ENCODE data around the gene NUMBL. TPM values are rescaled to one million over a fixed set of nuclear protein-coding genes. Genes with fewer than 3 reads are reported as not detected.
"Not testable (repeated sequence)": the region's sequence is repeated elsewhere in the genome, so short reads cannot be mapped to it uniquely, and the experiment has no call there.

The NUMBL gene
- total RNA-seq, 1 donor from 2014 or later = 17.6 TPM

GRCh38 chr19:40627486-40628279 is 62.8 kb downstream of the NUMBL start:
- DNase-seq = no peak

DNA sequence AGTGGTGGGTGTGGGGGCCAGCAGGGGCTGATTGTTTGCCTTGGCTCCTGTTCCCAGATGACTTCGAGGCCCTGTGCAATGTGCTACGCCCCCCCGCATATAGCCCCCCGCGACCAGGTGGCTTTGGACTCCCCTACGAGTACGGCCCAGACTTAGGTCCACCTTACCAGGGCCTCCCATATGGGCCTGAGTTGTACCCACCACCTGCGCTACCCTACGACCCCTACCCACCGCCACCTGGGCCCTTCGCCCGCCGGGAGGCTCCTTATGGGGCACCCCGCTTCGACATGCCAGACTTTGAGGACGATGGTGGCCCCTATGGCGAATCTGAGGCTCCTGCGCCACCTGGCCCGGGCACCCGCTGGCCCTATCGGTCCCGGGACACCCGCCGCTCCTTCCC is 63.5 kb downstream of the NUMBL start:
- no peak for DNase-seq

GRCh38 chr19:40625406-40626120 is 64.9 kb downstream of the NUMBL start:
- DNase-seq = no peak

- DNase-seq = not testable (repeated sequence)
Measured at GRCh38 chr19:40624369-40625153, 65.9 kb downstream of the NUMBL start.

- DNase-seq = no peak
Measured at GRCh38 chr19:40623403-40624251, 66.8 kb downstream of the NUMBL start.

DNA sequence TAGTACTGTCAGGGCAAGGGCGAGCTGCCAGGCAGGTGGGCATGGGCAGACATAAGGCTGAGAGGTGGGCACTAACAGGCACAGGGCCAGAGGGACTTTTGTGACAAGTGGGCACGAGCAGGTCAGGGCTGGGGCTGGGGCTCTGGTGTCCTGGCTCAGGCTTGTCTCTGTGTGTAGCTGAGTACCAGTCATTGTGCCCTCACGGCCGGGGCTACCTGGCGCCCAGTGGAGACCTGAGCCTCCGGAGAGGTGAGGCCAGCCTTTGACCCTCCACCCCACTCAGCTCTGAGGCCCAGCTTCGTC is 67.7 kb downstream of the NUMBL start:
- no peak for DNase-seq

- DNase-seq = no peak
Measured at GRCh38 chr19:40621966-40622772, 68.3 kb downstream of the NUMBL start.

- DNase-seq = no peak
Measured at GRCh38 chr19:40621283-40621682, 69.2 kb downstream of the NUMBL start.

- DNase-seq = no peak
Measured at GRCh38 chr19:40620161-40620485, 70.3 kb downstream of the NUMBL start.

- no peak for DNase-seq
Measured at GRCh38 chr19:40619333-40620160, 70.9 kb downstream of the NUMBL start.

DNA sequence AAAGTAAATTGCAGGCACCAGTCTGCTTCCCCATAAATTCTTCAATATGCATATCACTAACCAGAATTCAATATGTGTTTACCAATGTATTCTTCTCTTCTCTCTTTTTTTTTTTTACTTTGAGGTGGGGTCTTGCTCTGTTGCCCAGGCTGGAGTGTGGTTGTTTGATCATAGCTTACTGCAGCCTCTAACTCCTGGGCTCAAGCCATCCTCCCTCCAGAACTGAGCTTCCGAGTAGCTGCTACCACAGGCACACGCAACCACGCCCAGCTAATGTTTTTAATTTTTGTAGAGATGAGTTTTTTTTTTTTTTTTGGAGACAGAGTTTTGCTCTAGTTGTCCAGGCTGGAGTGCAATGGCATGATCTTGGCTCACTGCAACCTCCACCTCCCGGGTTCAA is 72.5 kb downstream of the NUMBL start:
- DNase-seq = no peak

- no peak for DNase-seq
Measured at GRCh38 chr19:40616941-40617340, 73.5 kb downstream of the NUMBL start.

DNA sequence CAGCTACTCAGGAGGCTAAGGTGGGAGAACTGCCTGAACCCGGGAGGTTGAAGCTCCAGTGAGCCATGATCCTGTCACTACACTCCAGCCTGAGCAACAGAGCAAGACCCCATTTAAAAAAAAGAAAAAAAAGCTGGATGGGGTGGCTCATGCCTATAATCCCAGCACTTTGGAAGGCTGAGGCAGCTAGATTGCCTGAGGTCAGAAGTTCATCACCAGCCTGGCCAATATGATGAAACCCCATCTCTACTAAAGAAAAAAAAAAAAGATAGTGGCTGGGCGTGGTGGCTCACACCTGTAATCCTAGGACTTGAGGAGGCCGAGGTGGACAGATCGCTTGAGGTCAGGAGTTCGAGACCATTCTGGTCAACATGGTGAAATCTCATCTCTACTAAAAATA is 74.3 kb downstream of the NUMBL start:
- DNase-seq = no peak

Small RNA genes lying within 50 kb of the gene (small RNA-seq; reads per million reads assigned to genes)
- not detected for gene RNU6-195P (ENCODE audit: low replicate concordance)

Other genes starting within 250 kb of the NUMBL start
- gene SERTAD3, start 246.3 kb downstream of the NUMBL start, total RNA-seq = 30.8 TPM
- gene BLVRB, start 224.9 kb downstream of the NUMBL start, total RNA-seq = 107 TPM
- gene SPTBN4, start 223.7 kb downstream of the NUMBL start, total RNA-seq = 1.2 TPM
- gene SHKBP1, start 113.8 kb downstream of the NUMBL start, total RNA-seq = 12.3 TPM
- 72.0 TPM for gene LTBP4, start 89.3 kb downstream of the NUMBL start, total RNA-seq
- gene COQ8B, start 26.2 kb upstream of the NUMBL start, total RNA-seq = 18.6 TPM
- gene ITPKC, start 26.5 kb upstream of the NUMBL start, total RNA-seq = 29.8 TPM
- gene ACTMAP, start 59.8 kb upstream of the NUMBL start, total RNA-seq = 1.3 TPM
- 36.6 TPM for gene SNRPA, start 60.6 kb upstream of the NUMBL start, total RNA-seq
- gene MIA, start 84.9 kb upstream of the NUMBL start, total RNA-seq = 8.8 TPM
- 5.3 TPM for gene RAB4B, start 87.6 kb upstream of the NUMBL start, total RNA-seq
- 27.4 TPM for gene EGLN2, start 108.5 kb upstream of the NUMBL start, total RNA-seq
- gene CYP2A6, start 159.8 kb upstream of the NUMBL start, total RNA-seq = not detected
- not detected for gene CYP2A7, start 191.6 kb upstream of the NUMBL start, total RNA-seq

Data from skin of body (tissue), 3 donors.